T-cell (primary cell): Measurements from ENCODE around the gene SYPL1. TPM values are rescaled to one million over a fixed set of nuclear protein-coding genes. Genes with fewer than 3 reads are reported as not detected.

Experiments used
- ATAC-seq, 4 experiments: fragments of 200-7000 bp in 3 of 4; fragments of 150-1000 bp in 1 of 4; cut with Tn5 transposase; replicated peaks in 1 of 4; 1 replicate in 3 of 4; 2 replicates in 1 of 4; pipeline ENCODE4 v1.10.0; 2021; ENCODE audit warnings: moderate library complexity in 3 of 4, mild to moderate bottlenecking in 2 of 4, moderate number of reproducible peaks in 1 of 4
- CTCF ChIA-PET, 2 donors: fragments of 300-600 bp; sonication (Branson Sonifier 250); formaldehyde crosslinking; loops; one replicate each; lab custom pipeline; 2022; ENCODE audit warnings: antibody characterized with exemption in 2 of 2; lab: Charles Lee
- POLR2A ChIA-PET, 2 donors: fragments of 300-600 bp; sonication (Branson Sonifier 250); formaldehyde crosslinking; loops; one replicate each; lab custom pipeline; 2022; ENCODE audit warnings: antibody characterized with exemption in 2 of 2; lab: Charles Lee
- DNase-seq, 35 experiments: peaks; one replicate each; pipeline versions ENCODE4 v3.0.0 to v3.0.0-alpha.2; 2013 to 2023
- H3K27ac ChIP-seq: one replicate; pipeline ENCODE4 v1.5.1; 2013; ENCODE audit warnings: low read length
- H3K27me3 ChIP-seq, 2 experiments: replicated peaks in 1 of 2; 1 replicate in 1 of 2; 2 replicates in 1 of 2; pipeline versions ENCODE4 v1.6.1 to v1.7.0; 2013; ENCODE audit warnings: low read length in 1 of 2, mixed read lengths in 1 of 2; ENCODE audit not compliant: control insufficient read depth in 2 of 2, insufficient read depth in 2 of 2; ENCODE audit errors: extremely low read depth in 1 of 2
- H3K36me3 ChIP-seq, 2 donors: 1 replicate in 1 of 2; 2 replicates in 1 of 2; pipeline versions ENCODE4 v1.6.1 to v1.7.0; 2013; ENCODE audit warnings: low read length in 1 of 2; ENCODE audit not compliant: control insufficient read depth in 2 of 2, insufficient read depth in 1 of 2; ENCODE audit errors: extremely low read depth in 1 of 2
- H3K4me1 ChIP-seq, 2 experiments: 1 replicate in 1 of 2; 2 replicates in 1 of 2; pipeline versions ENCODE4 v1.6.1 to v1.7.0; 2013; ENCODE audit warnings: low read length in 2 of 2, mixed read lengths in 1 of 2; ENCODE audit not compliant: insufficient read depth in 2 of 2, control insufficient read depth in 1 of 2; ENCODE audit errors: extremely low read depth in 1 of 2
- H3K4me3 ChIP-seq, 2 donors: 1 replicate in 1 of 2; 2 replicates in 1 of 2; pipeline versions ENCODE4 v1.5.1 to v1.7.0; 2013; ENCODE audit warnings: mild to moderate bottlenecking in 2 of 2, low read length in 1 of 2, moderate library complexity in 1 of 2; ENCODE audit not compliant: control insufficient read depth in 1 of 2; ENCODE audit errors: extremely low read depth in 1 of 2
- H3K9me3 ChIP-seq: 2 replicates; pipeline ENCODE4 v1.7.0; 2013
- H3K27ac Mint-ChIP-seq, 2 donors: one replicate each; pipeline ENCODE4 v1.8.0; 2020 to 2021; ENCODE audit warnings: mild to moderate bottlenecking in 2 of 2, mixed read lengths in 2 of 2
- H3K27me3 Mint-ChIP-seq, 2 donors: one replicate each; pipeline ENCODE4 v1.8.0; 2021 to 2022; ENCODE audit warnings: mixed read lengths in 2 of 2
- H3K36me3 Mint-ChIP-seq: one replicate; pipeline ENCODE4 v1.8.0; 2021; ENCODE audit warnings: mixed read lengths
- H3K4me1 Mint-ChIP-seq, 3 donors: one replicate each; pipeline ENCODE4 v1.8.0; 2020 to 2022; ENCODE audit warnings: mixed read lengths in 3 of 3, mild to moderate bottlenecking in 1 of 3
- H3K4me3 Mint-ChIP-seq, 3 donors: one replicate each; pipeline ENCODE4 v1.8.0; 2020 to 2022; ENCODE audit warnings: mild to moderate bottlenecking in 3 of 3, mixed read lengths in 3 of 3, moderate library complexity in 3 of 3
- H3K9me3 Mint-ChIP-seq, 3 donors: one replicate each; pipeline ENCODE4 v1.8.0; 2020 to 2022; ENCODE audit warnings: mixed read lengths in 3 of 3
- WGBS: methylation state at CpG from one replicate; pipeline ENCODE4 v1.1.5; 2013; ENCODE audit warnings: missing lambda C conversion rate; ENCODE audit not compliant: insufficient coverage; 5-methylcytosine and 5-hydroxymethylcytosine counted together
- total RNA-seq, 35 experiments: library from RNA in 6 of 35; stranded (reverse) in 6 of 35; fragments of 120-200 nt in 1 of 35; gene quantifications; one replicate each; pipeline versions ENCODE4 v1.2.1 to v1.2.4 and lab custom pipeline; 2013 to 2026

SYPL1 gene
- total RNA-seq, 5 donors from 2014 or later (not counting 1 experiment from before 2014, with no cell fraction given), result 36.5 to 44.7 (median 42.6) TPM

- H3K27ac ChIP-seq, result no peak overlapping the region
- H3K27me3 ChIP-seq, result peaks cover 0 to 16% of the 10 kb centered on the region in 2 experiments
- Mint-ChIP-seq H3K27me3 (peaks cover 0 to 2% of the 10 kb centered on the region in 2 donors), H3K4me3 (peak overlapping the region in 2 of 3 donors; percentile 38 to 57), H3K27ac (peak overlapping the region; percentile 17 to 28), H3K4me1 (peaks cover 32 to 51% (median 37%) of the 10 kb centered on the region in 3 donors), H3K36me3 (no peaks in the 10 kb centered on the region), H3K9me3 (no peaks in the 10 kb centered on the region)
- DNase-seq (no peak), ATAC-seq (peak in 3 of 4 experiments; percentile 8 to 31 (median 13))
- ChIA-PET POLR2A (no interaction called here), CTCF (interaction anchor here (0.6 to 3.9 kb wide), 15 partner anchors 10 to 766 kb away, joined by 3 to 35 read pairs (median 3); no protein-coding TSS in a partner anchor)
- H3K36me3 ChIP-seq, result no peaks in the 10 kb centered on the region
- no peaks in the 10 kb centered on the region for H3K9me3 ChIP-seq
- WGBS, result 81% methylated on average over 4 of the region's 4 CpGs
- peaks cover 13 to 33% of the 10 kb centered on the region in 2 experiments for H3K4me1 ChIP-seq
- H3K4me3 ChIP-seq, result no peak overlapping the region
Observed at GRCh38 chr7:106042196-106042611, 69.9 kb downstream of the SYPL1 start.

GRCh38 chr7:106041140-106041717 is 70.9 kb downstream of the SYPL1 start:
- peak in 3 of 4 experiments; percentile 22 to 32 (median 29) for ATAC-seq
- no peaks in the 10 kb centered on the region for H3K36me3 ChIP-seq
- Mint-ChIP-seq H3K9me3 (no peaks in the 10 kb centered on the region), H3K4me1 (peaks cover 36 to 51% (median 39%) of the 10 kb centered on the region in 3 donors), H3K4me3 (peak overlapping the region in 1 of 3 donors; percentile 57), H3K27me3 (peaks cover 0 to 2% of the 10 kb centered on the region in 2 donors), H3K36me3 (no peaks in the 10 kb centered on the region), H3K27ac (peak overlapping the region; percentile 40 to 69)
- no peaks in the 10 kb centered on the region for H3K9me3 ChIP-seq
- POLR2A ChIA-PET, result no interaction called here
- DNase-seq, result peak in 9 of 35 experiments; percentile 7 to 55 (median 31)
- WGBS, result 77% methylated on average over 4 of the region's 6 CpGs
- H3K4me1 ChIP-seq, result peaks cover 13 to 33% of the 10 kb centered on the region in 2 experiments
- no peak overlapping the region for H3K27ac ChIP-seq
- H3K4me3 ChIP-seq, result no peak overlapping the region
- CTCF ChIA-PET, result interaction anchor here (0.8 to 3.9 kb wide), 9 partner anchors 13 to 388 kb away, joined by 3 to 35 read pairs (median 5); no protein-coding TSS in a partner anchor
- peaks cover 0 to 16% of the 10 kb centered on the region in 2 experiments for H3K27me3 ChIP-seq

Other genes starting within 250 kb of the SYPL1 start
- 10 to 100 TPM; 42.3 to 54.7 (median 47.4) TPM for gene ATXN7L1, start 235.7 kb downstream of the SYPL1 start, total RNA-seq
- 10 to 100 TPM; 10.5 to 18.5 (median 14.5) TPM for gene CDHR3, start 149.0 kb downstream of the SYPL1 start, total RNA-seq
- 100 to 1,000 TPM in 2 of 5 donors, 10 to 100 TPM in 3; 22.4 to 151 (median 28.2) TPM for gene NAMPT, start 172.7 kb upstream of the SYPL1 start, total RNA-seq